GM12872 (cell line): Measurements from ENCODE around the gene LRMDA.

ENCODE experiments used
- TF ChIP-seq, protein P1 (sequence below): IDR thresholded peaks from 3 replicates; pipeline ENCODE4 v1.5.1; 2011; ENCODE audit warnings: low read depth, mild to moderate bottlenecking, low read length, moderate library complexity; ENCODE audit not compliant: insufficient read depth

Gene LRMDA

DNA sequence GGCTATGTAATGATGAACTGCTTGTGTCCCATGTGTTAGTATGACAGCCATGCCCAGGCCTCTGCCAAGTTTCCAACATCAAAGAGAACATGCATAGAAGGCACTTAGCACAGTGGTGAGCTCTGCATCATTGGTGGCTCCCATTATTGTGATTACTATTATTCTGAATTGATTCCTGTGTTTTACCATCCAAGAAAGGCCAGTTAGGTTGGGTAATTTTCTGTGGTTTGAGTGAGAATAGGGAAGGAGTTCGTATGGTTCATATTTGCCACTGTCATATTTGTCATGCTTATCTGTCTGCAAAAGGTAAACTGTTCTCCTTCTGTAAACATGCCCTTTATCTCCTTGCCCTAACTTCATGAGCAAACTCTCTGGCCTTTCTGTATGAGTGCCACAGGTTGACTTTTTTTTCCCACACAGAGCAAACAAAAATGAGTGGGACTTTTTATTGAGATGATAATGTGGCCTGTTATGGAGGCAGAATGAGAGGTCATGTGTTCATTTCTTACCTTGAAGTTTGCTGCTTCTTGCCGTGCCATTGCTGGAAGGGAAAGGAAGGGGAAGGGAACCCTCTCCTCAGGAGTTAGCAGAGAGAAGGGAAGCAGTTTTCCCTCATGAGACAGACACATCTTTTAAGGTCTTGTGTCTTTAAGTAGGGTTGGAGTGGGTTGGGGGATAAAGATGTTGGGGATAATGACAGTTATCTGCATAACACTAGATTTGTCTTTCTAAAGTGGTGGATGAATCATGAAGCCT is 301.9 kb downstream of the LRMDA start:
- TF ChIP-seq, protein P1, sequence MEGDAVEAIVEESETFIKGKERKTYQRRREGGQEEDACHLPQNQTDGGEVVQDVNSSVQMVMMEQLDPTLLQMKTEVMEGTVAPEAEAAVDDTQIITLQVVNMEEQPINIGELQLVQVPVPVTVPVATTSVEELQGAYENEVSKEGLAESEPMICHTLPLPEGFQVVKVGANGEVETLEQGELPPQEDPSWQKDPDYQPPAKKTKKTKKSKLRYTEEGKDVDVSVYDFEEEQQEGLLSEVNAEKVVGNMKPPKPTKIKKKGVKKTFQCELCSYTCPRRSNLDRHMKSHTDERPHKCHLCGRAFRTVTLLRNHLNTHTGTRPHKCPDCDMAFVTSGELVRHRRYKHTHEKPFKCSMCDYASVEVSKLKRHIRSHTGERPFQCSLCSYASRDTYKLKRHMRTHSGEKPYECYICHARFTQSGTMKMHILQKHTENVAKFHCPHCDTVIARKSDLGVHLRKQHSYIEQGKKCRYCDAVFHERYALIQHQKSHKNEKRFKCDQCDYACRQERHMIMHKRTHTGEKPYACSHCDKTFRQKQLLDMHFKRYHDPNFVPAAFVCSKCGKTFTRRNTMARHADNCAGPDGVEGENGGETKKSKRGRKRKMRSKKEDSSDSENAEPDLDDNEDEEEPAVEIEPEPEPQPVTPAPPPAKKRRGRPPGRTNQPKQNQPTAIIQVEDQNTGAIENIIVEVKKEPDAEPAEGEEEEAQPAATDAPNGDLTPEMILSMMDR = no peak

DNA sequence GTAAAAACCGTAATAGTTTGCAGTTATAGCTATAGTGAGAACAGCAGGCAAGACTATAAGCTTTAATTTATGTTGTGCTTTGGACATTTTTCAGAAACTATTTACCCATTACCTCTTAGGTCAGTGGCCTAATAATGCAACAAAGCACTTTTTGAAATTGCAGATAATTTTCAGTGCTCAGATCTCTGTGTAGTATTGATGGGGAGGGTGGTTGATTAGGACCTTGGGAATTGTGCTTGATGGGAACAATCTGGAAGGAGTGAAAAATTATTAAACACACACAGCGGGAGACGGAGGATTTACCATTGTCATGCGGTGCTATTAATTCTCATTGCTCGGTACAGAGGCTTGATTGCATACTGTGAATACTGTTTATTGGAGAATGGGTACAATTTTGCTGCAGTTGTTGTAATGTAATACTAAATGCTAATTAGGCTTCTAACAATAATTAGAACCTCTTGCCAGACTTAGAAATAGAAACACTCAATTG is 304.8 kb downstream of the LRMDA start:
- TF ChIP-seq, protein P1 = no peak

DNA sequence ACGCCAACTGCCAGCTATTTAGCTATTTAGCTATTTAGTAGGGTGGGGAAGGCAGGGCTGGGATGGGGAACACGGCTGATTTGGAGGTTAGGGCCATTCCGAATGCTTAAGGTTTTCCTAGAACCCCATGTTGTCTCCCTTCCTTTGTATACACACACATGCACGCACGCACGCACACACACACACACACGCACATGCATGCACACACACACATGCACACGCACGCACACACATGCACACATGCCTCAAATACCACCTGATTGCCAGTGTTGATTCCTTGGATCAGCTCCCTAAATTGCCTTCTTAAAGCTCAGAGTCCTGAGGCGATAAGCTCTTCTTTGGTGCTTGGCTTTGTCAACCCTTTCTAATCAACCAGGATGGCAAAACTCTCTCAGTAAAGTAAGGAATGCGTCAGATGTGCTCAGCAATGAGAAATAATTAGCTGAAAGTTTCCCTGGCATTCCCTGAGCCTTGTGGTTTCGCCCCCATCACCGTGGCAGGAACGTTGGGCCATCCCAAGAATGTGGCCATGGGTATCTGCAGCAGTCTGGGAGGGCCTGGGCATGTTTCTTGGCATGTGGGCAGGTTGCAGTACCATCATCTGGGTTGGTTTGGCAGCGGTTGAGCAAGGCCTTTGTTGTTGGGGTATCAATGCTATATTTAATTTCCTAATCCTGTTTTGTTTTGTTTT is 305.6 kb downstream of the LRMDA start:
- TF ChIP-seq, protein P1 = no peak

DNA sequence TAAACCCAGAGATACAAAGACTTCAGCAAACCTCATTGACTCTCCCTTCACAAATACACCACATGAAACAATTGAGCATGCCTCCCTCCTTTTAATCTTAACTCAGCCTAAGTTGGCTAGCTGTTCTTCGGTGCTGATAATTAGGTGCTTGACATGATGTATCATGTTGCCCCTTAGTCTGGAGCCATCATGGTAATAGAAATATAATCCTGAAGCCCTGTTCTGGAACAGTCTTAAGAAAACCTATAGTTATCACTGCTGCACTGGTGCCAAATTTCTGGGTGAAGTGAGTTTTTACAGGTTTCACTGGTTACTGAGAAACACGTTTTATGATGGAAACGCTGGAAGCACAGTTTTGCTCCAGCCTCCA is 306.1 kb downstream of the LRMDA start:
- TF ChIP-seq, protein P1 = no peak

DNA sequence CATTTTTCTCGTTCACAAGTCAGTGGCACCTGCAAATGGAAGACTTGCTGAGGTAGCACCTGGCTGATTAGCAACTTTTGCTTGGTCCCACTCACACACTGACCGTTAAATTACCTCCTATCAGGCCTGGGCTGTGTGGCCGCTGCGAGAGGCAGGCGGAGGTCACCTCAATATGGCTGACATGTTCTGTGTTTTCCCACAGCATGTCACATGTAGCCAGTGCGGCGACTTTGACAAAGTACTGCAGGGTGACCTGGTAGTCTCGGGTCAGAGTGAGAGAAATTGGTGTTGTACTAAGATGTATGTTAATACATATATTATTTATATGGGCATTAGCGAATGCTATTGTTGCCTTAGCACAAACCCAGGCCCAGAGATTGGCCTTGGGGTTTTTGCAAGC is 307.5 kb downstream of the LRMDA start:
- TF ChIP-seq, protein P1 = no peak

DNA sequence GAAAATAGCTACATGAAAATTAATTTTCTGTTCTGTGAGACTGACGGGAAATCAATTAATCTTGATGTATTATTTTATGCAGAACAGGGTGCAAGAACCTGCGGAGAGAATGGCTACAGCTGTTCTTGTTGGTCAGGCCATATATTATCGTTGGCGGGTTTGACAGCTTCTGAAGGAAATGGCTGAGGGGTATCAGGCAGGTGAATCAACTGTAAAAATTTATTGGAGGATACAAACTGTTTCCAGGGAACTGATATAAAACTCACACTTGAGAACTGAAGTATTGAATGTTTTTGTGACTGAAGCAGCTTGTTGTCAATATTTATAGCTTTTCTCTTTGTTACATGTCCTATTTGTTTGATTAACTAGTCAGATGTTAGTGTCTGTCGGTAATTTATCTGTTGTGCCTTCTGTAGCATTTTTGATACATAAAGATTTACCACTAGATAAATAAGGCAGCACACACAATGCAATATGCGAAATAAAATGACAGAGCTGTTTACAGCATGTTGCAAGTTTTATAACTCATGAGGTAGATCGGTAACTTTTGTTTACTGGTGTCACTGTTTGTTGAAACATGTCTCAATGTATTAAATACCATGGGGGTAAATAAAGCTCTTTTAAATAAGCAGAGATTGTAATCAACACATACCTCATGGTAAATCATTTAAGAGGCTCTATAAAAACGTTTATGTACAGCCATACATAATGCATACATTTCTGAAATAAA is 308.2 kb downstream of the LRMDA start:
- TF ChIP-seq, protein P1 = no peak

DNA sequence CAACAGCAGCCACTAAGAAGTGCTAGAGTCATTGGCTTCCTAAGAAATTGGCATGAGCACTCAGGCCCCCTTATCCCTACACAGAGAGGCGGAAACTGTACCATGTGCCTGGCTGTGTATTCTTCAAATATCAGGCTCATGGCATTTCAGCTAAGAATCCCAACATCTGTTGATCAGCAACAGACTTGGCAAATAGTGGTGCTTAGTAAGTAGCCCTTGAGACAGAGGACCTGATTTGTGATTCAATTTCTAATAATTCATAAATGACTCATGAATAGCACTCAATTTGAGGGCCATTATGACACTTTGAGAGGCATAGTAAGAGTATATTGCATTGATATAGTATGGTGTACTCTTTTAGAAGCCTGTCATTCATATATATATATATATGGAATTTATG is 309.1 kb downstream of the LRMDA start:
- TF ChIP-seq, protein P1 = no peak
